Psoas muscle (tissue), 8 donors: ENCODE measurements around the gene CTSZ. TPM values are rescaled to one million over a fixed set of nuclear protein-coding genes. Genes with fewer than 3 reads are reported as not detected.

Experiments
- ATAC-seq, 4 donors: fragments of 200-7000 bp; cut with Tn5 transposase; one replicate each; pipeline ENCODE4 v1.9.1; 2020; ENCODE audit warnings: moderate library complexity in 3 of 4, mild to moderate bottlenecking in 2 of 4
- DNase-seq, 2 donors: peaks; one replicate each; pipeline ENCODE4 v3.0.0-alpha.2; 2020
- H3K27ac ChIP-seq: fragments of 200-600 bp; one replicate; pipeline ENCODE4 v1.8.0; 2022
- H3K27me3 ChIP-seq, 3 donors: fragments of 200-600 bp in 1 of 3; one replicate each; pipeline versions ENCODE4 v1.6.1 to v1.8.0; 2013 to 2022; ENCODE audit warnings: low read length in 2 of 3, mild to moderate bottlenecking in 2 of 3, moderate library complexity in 1 of 3; ENCODE audit not compliant: insufficient read depth in 3 of 3
- H3K36me3 ChIP-seq, 2 donors: fragments of 200-600 bp in 1 of 2; one replicate each; pipeline versions ENCODE4 v1.6.1 to v1.8.0; 2013 to 2022; ENCODE audit warnings: low read depth in 1 of 2, mild to moderate bottlenecking in 1 of 2, moderate library complexity in 1 of 2; ENCODE audit not compliant: insufficient read depth in 1 of 2
- H3K4me1 ChIP-seq: fragments of 200-600 bp; one replicate; pipeline ENCODE4 v1.8.0; 2022
- H3K4me3 ChIP-seq: fragments of 200-600 bp; one replicate; pipeline ENCODE4 v1.8.0; 2022; ENCODE audit warnings: mild to moderate bottlenecking
- H3K9me3 ChIP-seq: fragments of 200-600 bp; one replicate; pipeline ENCODE4 v1.8.0; 2022
- WGBS, 3 donors: extraction: QIAGEN DNeasy Blood & Tissue Kit; methylation state at CpG; one replicate each; pipeline versions ENCODE4 v1.1.6 to v1.1.7; 2013; 5-methylcytosine and 5-hydroxymethylcytosine counted together
- intact Hi-C, 2 donors: fragments of 100-400 bp; cut with DNase I; formaldehyde crosslinking; loops; one replicate each; pipeline versions ENCODE4 v1.11.0 to v1.14.2; 2022
- polyA plus RNA-seq, 3 donors: library from polyadenylated mRNA; stranded (reverse); fragments of 200-250 nt; gene quantifications; one replicate each; pipeline ENCODE4 v1.2.3, GENCODE V29; 2013
- total RNA-seq, 4 donors: library from RNA; stranded (reverse); fragmentation: NEBNext Ultra II Directional in 2 of 4; extraction: Animal tissue kit (Norgen Biotek cat#: 25700) in 2 of 4; gene quantifications; one replicate each; pipeline versions ENCODE4 v1.2.1 to v1.2.4, GENCODE V29; 2021 to 2023
- TF ChIP-seq, protein P1 (sequence below): fragments of 200-600 bp; IDR thresholded peaks from one replicate; pipeline ENCODE4 v1.8.0; 2022; ENCODE audit warnings: antibody characterized with exemption
- donor health status: healthy with polysubstance abuse.
- donor health status: DM: no; HTN: no; CAD: no; lungs with moderate emphysema.
- donor health status: Bipolar disorder and iron deficiency.
- donor health status: healthy.
- donor health status: DM: yes; HTN: yes; CAD: no.
- donor health status: DM: no; HTN: no; CAD: no.
- donor health status: DM: no; HTN: no; CAD: no.
- donor health status: DM: yes; HTN: yes; CAD: no.

The CTSZ gene
- total and polyA plus RNA-seq, 7 donors = 38.2 to 50.5 (median 42.4) TPM

DNA sequence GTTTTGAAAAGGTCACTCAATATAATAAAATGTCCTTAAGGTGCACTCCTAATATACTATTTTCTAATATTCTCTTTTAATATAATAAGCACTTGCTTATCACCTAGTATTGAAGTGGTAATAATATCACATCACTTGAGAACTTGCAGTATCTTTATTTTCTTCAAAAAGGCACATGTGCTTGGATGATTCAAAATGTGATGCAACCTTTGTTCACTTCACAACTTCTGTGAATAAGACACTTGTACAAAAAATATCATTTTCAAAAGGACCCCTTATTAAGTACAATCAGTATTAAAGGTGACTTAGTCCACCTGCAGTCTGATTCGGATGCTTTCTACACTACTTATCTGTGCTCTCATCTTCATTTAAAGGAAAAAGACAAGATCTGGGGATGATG, 32.2 kb upstream of the CTSZ start:
- Histone ChIP-seq H3K27ac (no peak overlapping the region), H3K4me1 (peaks cover 25% of the 10 kb centered on the region), H3K4me3 (no peak overlapping the region), H3K27me3 (no peaks in the 10 kb centered on the region), H3K9me3 (no peaks in the 10 kb centered on the region), H3K36me3 (peaks cover 16 to 42% of the 10 kb centered on the region in 2 donors)
- intact Hi-C loops = no loop called here
- no peak for DNase-seq
- TF ChIP-seq, protein P1, sequence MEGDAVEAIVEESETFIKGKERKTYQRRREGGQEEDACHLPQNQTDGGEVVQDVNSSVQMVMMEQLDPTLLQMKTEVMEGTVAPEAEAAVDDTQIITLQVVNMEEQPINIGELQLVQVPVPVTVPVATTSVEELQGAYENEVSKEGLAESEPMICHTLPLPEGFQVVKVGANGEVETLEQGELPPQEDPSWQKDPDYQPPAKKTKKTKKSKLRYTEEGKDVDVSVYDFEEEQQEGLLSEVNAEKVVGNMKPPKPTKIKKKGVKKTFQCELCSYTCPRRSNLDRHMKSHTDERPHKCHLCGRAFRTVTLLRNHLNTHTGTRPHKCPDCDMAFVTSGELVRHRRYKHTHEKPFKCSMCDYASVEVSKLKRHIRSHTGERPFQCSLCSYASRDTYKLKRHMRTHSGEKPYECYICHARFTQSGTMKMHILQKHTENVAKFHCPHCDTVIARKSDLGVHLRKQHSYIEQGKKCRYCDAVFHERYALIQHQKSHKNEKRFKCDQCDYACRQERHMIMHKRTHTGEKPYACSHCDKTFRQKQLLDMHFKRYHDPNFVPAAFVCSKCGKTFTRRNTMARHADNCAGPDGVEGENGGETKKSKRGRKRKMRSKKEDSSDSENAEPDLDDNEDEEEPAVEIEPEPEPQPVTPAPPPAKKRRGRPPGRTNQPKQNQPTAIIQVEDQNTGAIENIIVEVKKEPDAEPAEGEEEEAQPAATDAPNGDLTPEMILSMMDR = no peak
- WGBS, 3 donors = 83 to 94% (median 84%) methylated on average over 1 of the region's 1 CpG
- ATAC-seq = no peak

DNA sequence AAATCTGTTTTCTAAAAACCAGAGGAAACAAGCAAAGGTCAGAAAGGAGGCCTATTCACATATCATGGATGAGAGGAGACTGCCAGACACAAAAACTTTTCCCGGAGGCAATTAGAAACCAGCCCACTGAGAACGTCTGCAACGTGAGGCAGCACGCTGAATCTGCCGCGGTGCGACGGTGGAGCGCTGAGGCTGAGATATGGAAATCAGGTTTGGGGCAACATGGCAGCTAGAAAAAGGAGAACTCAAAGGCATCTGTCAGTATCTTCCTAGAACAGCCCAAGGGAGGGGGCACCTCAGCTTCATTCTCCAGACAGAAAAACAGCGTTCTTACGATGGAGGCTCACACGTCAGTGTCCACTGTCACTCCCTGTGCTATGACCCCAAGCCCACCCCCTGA, 30.3 kb upstream of the CTSZ start:
- 88 to 93% (median 92%) methylated on average over 12 of the region's 12 CpGs for WGBS, 3 donors
- ATAC-seq = no peak
- Histone ChIP-seq H3K4me3 (no peak overlapping the region), H3K9me3 (no peaks in the 10 kb centered on the region), H3K27ac (no peak overlapping the region), H3K36me3 (peaks cover 18 to 51% of the 10 kb centered on the region in 2 donors), H3K27me3 (no peaks in the 10 kb centered on the region), H3K4me1 (peaks cover 28% of the 10 kb centered on the region)
- intact Hi-C loops = no loop called here
- TF ChIP-seq, protein P1 = no peak
- no peak for DNase-seq

DNA sequence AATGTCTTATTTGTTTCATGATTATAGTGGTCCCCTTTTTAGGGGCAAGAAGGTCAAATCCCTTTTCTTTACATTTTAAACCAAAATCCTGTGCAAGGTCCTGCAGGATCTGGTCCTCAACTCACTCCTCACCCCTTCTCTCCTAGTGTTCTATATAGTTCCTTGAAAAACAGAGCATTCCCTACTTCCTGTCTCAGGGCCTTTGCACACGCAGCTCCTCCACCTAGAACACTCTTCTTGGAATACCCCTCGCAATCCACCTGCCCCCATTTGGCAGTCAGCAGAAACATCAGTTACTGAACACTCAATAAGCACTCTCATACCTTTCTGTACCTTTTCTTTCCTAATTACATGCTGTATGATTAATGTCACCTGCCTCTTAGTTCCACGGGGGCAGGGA, 28.3 kb upstream of the CTSZ start:
- H3K36me3 ChIP-seq = peaks cover 14 to 59% of the 10 kb centered on the region in 2 donors
- TF ChIP-seq, protein P1 = no peak

DNA sequence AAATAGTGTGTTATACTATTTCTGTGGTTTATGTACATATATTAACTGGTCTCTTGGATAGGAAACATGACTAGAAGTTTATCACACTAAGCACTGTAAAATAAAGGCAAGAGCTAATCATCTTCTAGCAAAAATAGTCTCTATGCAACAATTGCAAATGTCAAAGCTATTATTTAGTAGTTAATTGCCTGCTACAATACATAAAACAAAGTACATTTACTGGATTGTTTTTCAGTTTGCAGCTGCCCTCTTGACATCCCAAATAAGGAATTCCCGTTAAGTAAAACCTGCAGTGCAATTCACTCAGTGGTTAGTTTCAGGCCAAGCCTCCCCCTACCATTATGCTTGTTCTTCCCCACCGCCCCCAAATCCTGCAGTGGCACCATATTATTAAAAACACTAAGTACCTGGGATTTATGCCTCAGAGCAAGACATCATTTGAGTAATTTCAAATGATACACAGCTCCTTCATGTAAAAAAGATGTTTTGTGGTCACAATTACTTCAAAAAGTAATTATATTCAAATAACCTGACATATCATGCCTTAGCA, 26.6 kb upstream of the CTSZ start:
- Histone ChIP-seq H3K9me3 (no peaks in the 10 kb centered on the region), H3K4me3 (no peak overlapping the region), H3K27ac (no peak overlapping the region), H3K36me3 (peaks cover 18 to 76% of the 10 kb centered on the region in 2 donors), H3K4me1 (peaks cover 31% of the 10 kb centered on the region), H3K27me3 (no peaks in the 10 kb centered on the region)
- ATAC-seq (no peak), DNase-seq (no peak)
- TF ChIP-seq, protein P1 = no peak
- intact Hi-C loops = loop anchor here (5.0 kb wide), 3 partner anchors 51 to 381 kb away; partner anchors contain the start of genes NELFCD (in 1 of the 2) and STX16 (in 1 of the 2)
- WGBS, 3 donors = 85 to 93% (median 86%) methylated on average over 2 of the region's 2 CpGs

More for the DNA sequence above, 28.3 kb upstream of the CTSZ start:
- H3K9me3 ChIP-seq = no peaks in the 10 kb centered on the region
- H3K4me1 ChIP-seq = peaks cover 28% of the 10 kb centered on the region
- no peak overlapping the region for H3K27ac ChIP-seq
- ATAC-seq (no peak), DNase-seq (no peak)
- intact Hi-C loops = no loop called here
- H3K27me3 ChIP-seq = no peaks in the 10 kb centered on the region
- H3K4me3 ChIP-seq = no peak overlapping the region
- 94 to 99% (median 95%) methylated on average over 3 of the region's 3 CpGs for WGBS, 3 donors

DNA sequence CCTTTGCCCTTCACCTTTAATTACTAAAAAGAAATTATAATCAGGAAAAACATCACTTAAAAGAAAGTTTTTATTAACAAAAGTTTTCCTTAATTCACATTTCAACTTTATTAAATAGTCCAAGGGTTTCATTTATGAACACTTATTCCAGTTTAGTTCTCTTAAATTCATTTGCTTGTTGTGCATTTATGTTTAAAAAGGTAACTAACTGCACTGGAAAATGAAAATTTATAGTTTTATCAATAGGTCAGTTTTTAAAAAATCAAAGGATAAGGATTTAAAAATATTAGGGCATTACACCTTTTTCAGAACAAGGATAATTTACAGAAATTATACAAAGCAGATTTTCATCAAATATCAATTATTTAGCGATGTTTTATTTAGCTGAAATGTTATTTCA, 26.0 kb upstream of the CTSZ start:
- Histone ChIP-seq H3K4me3 (peak overlapping the region; percentile 89), H3K9me3 (no peaks in the 10 kb centered on the region), H3K36me3 (peaks cover 18 to 78% of the 10 kb centered on the region in 2 donors), H3K4me1 (peaks cover 37% of the 10 kb centered on the region), H3K27ac (peak overlapping the region; percentile 92), H3K27me3 (no peaks in the 10 kb centered on the region)
- TF ChIP-seq, protein P1 = no peak
- WGBS, 3 donors = 94 to 99% (median 96%) methylated on average over 1 of the region's 1 CpG
- intact Hi-C loops = loop anchor here (5.0 kb wide), 3 partner anchors 51 to 381 kb away; partner anchors contain the start of genes NELFCD (in 1 of the 2) and STX16 (in 1 of the 2)
- DNase-seq = no peak
- ATAC-seq = no peak
